Endodermal cell (in vitro differentiated cells): Measurements from ENCODE around the gene IL16. TPM values are rescaled to one million over a fixed set of nuclear protein-coding genes. Genes with fewer than 3 reads are reported as not detected.
A peak's percentile ranks its signal among the peaks of the same experiment; 100 is the strongest.

Source experiments
- DNase-seq: peaks from one replicate; pipeline ENCODE4 v3.0.0-alpha.2; 2017
- H3K27ac ChIP-seq: 2 replicates; pipeline ENCODE4 v1.5.1; 2013; ENCODE audit warnings: mild to moderate bottlenecking, low read depth, low read length, moderate library complexity
- H3K27me3 ChIP-seq: 2 replicates; pipeline ENCODE4 v1.6.1; 2013; ENCODE audit warnings: mild to moderate bottlenecking, low read length, moderate library complexity; ENCODE audit not compliant: insufficient read depth, control insufficient read depth, poor library complexity, severe bottlenecking
- H3K36me3 ChIP-seq: 2 replicates; pipeline ENCODE4 v1.7.0; 2013; ENCODE audit warnings: mild to moderate bottlenecking, low read length, moderate library complexity; ENCODE audit not compliant: control insufficient read depth, insufficient read depth
- H3K4me1 ChIP-seq: one replicate; pipeline ENCODE4 v1.7.0; 2013; ENCODE audit warnings: low read length; ENCODE audit not compliant: control insufficient read depth, insufficient read depth
- H3K4me3 ChIP-seq: 2 replicates; pipeline ENCODE4 v1.5.1; 2013; ENCODE audit warnings: mild to moderate bottlenecking, low read length, moderate library complexity
- H3K9ac ChIP-seq: 2 replicates; pipeline ENCODE4 v1.6.1; 2013; ENCODE audit warnings: mild to moderate bottlenecking, low read length, moderate library complexity; ENCODE audit not compliant: poor library complexity, severe bottlenecking; ENCODE audit errors: extremely low read depth
- H3K9me3 ChIP-seq: 2 replicates; pipeline ENCODE4 v1.6.1; 2013; ENCODE audit warnings: mild to moderate bottlenecking, low read length, moderate library complexity; ENCODE audit not compliant: control insufficient read depth
- H3K27ac Mint-ChIP-seq: 2 replicates; pipeline ENCODE4 v1.8.0; 2020; ENCODE audit warnings: mixed read lengths
- H3K27me3 Mint-ChIP-seq: 2 replicates; pipeline ENCODE4 v1.8.0; 2021; ENCODE audit warnings: mild to moderate bottlenecking, mixed read lengths; ENCODE audit not compliant: insufficient read depth
- H3K36me3 Mint-ChIP-seq: 2 replicates; pipeline ENCODE4 v1.8.0; 2020; ENCODE audit warnings: low read depth, mixed read lengths
- H3K4me1 Mint-ChIP-seq: 2 replicates; pipeline ENCODE4 v1.8.0; 2020; ENCODE audit warnings: mixed read lengths
- H3K4me3 Mint-ChIP-seq: 2 replicates; pipeline ENCODE4 v1.8.0; 2020; ENCODE audit warnings: mild to moderate bottlenecking, moderate library complexity, mixed read lengths
- H3K9me3 Mint-ChIP-seq: 2 replicates; pipeline ENCODE4 v1.8.0; 2020; ENCODE audit warnings: mild to moderate bottlenecking, mixed read lengths
- WGBS, 2 experiments: methylation state at CpG; one replicate each; pipeline versions ENCODE4 v1.1.5 to v1.1.7; 2013; ENCODE audit warnings: missing lambda C conversion rate in 2 of 2, mixed read lengths in 1 of 2; ENCODE audit not compliant: insufficient coverage in 1 of 2, insufficient read length in 1 of 2; 5-methylcytosine and 5-hydroxymethylcytosine counted together
- total RNA-seq, 2 donors: library from RNA; stranded (reverse); fragmentation: NEBNext Ultra II Directional in 1 of 2; extraction: Animal tissue kit (Norgen Biotek cat#: 25700) in 1 of 2; gene quantifications; 2 replicates in 1 of 2; 3 replicates in 1 of 2; pipeline ENCODE4 v1.2.1, GENCODE V29; 2021
- TF ChIP-seq, protein P1 (sequence below): fragments of 200-600 bp; sonication (generic); conservative IDR thresholded peaks from 2 replicates; pipeline ENCODE4 v1.5.0; 2021; ENCODE audit warnings: antibody characterized with exemption, mild to moderate bottlenecking

The IL16 gene
- total RNA-seq, 2 donors from 2014 or later: 0.13 to 0.24 TPM

DNA sequence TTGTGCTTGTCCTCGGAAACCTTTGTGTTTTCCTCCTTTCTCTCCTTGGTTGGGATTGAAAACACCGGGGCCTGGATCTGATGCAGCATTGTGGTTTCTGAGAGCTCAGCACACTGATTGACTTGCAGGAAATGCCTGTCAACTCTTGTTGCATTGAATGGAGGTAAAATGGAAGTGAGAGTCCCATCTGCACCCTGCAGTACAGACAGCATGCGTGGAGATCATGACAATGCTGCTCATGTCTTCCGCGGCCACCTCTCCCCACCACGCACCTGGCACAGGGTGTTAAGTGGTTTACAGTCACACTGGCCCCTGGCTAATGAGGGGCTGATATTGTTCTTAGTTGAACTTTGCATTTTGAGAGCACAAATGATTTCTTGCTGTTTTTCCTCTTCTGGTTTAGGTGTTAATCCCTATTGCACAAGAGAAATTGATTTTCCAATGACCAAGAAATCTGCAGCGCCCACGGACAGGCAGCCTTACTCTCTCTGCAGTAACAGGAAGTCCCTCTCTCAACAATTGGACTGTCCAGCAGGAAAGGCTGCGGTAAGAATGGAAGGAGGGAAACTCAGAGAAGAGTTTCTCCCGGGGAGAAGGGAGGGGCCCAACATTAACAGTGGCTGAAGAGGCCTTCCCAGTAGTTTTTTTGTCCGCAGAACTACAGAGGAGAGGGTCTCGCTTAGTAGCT is 68.7 kb downstream of the IL16 start:
- H3K4me1 ChIP-seq: no peaks in the 10 kb centered on the region
- 76% methylated on average over 6 to 12 of the region's 12 CpGs for WGBS, 2 experiments
- H3K27ac Mint-ChIP-seq: no peak overlapping the region
- no peaks in the 10 kb centered on the region for H3K27me3 Mint-ChIP-seq
- H3K9ac ChIP-seq: no peak overlapping the region
- no peaks in the 10 kb centered on the region for H3K9me3 ChIP-seq
- H3K4me3 Mint-ChIP-seq: peak overlapping the region; percentile 42
- H3K4me3 ChIP-seq: no peak overlapping the region
- H3K36me3 ChIP-seq: no peaks in the 10 kb centered on the region
- TF ChIP-seq, protein P1, sequence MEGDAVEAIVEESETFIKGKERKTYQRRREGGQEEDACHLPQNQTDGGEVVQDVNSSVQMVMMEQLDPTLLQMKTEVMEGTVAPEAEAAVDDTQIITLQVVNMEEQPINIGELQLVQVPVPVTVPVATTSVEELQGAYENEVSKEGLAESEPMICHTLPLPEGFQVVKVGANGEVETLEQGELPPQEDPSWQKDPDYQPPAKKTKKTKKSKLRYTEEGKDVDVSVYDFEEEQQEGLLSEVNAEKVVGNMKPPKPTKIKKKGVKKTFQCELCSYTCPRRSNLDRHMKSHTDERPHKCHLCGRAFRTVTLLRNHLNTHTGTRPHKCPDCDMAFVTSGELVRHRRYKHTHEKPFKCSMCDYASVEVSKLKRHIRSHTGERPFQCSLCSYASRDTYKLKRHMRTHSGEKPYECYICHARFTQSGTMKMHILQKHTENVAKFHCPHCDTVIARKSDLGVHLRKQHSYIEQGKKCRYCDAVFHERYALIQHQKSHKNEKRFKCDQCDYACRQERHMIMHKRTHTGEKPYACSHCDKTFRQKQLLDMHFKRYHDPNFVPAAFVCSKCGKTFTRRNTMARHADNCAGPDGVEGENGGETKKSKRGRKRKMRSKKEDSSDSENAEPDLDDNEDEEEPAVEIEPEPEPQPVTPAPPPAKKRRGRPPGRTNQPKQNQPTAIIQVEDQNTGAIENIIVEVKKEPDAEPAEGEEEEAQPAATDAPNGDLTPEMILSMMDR: no peak
- no peaks in the 10 kb centered on the region for H3K27me3 ChIP-seq
- peaks cover 13% of the 10 kb centered on the region for H3K4me1 Mint-ChIP-seq
- no peaks in the 10 kb centered on the region for H3K9me3 Mint-ChIP-seq
- no peak for DNase-seq
- H3K27ac ChIP-seq: no peak overlapping the region
- no peaks in the 10 kb centered on the region for H3K36me3 Mint-ChIP-seq

DNA sequence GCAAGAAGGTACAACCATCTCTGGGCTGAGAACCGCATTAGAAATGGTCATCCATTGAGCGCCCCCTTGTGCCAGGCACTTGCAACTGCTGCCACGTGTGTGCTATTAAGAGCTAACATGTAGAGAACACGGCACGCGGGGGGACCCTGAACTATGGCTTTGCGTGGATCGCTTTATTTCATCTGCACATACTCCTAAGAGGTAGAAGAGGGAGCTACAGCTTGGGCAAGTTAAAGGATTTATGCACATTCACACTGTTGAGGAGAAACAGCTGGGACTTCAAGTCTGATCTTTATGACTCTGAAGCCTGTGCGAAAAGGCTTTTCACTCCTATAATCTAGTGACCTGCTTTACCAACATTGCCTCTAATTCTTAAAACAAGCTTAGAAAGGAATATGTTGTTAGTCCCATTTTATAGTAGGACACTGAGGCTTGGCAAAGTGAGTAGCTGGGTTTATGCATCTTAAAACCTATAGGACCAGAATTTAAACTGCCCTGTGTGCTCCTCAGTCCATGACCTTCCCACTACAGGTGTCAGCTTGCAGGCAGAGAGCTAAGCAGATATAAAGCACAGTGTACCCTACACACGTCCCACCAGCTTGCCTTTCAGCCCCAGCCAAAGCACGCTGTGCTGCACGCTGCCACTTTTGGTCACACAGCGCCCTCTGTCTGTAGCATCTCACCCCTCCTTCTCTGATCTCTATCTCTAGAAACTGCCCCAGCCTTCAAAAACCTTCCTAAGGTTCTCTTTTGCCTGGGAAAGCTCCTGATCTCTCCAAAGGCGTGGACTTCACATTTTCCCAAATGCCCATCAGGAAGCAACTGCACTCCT is 69.5 kb downstream of the IL16 start:
- no peaks in the 10 kb centered on the region for H3K9me3 ChIP-seq
- peaks cover 13% of the 10 kb centered on the region for H3K4me1 Mint-ChIP-seq
- DNase-seq: peak; percentile 94
- no peak overlapping the region for H3K27ac Mint-ChIP-seq
- 2 to 12% methylated on average over 7 to 14 of the region's 14 CpGs for WGBS, 2 experiments
- no peaks in the 10 kb centered on the region for H3K36me3 Mint-ChIP-seq
- no peaks in the 10 kb centered on the region for H3K27me3 ChIP-seq
- H3K27ac ChIP-seq: no peak overlapping the region
- H3K4me3 ChIP-seq: no peak overlapping the region
- H3K4me3 Mint-ChIP-seq: peak overlapping the region; percentile 42
- no peak overlapping the region for H3K9ac ChIP-seq
- no peaks in the 10 kb centered on the region for H3K4me1 ChIP-seq
- no peaks in the 10 kb centered on the region for H3K36me3 ChIP-seq
- TF ChIP-seq, protein P1: peak; percentile 86
- H3K27me3 Mint-ChIP-seq: no peaks in the 10 kb centered on the region
- no peaks in the 10 kb centered on the region for H3K9me3 Mint-ChIP-seq

DNA sequence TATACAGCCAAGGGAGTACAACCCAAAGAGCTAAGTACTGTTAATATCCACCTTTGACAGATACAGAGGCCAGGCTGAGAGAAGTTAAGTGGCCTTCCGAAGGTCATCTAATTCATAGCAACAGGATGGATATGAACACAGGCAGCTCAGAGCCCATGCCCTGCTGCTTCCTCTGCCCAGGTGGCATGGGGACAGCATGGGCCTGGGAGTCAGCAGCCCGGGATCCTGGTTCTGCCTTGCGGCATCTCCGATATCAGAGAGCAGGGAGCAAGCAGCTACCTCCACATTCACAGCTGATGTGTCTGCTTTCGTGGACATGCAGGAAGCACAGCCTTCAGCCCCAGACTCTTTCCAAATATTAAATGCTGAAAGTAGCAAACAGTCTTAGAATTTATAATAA is 71.7 kb downstream of the IL16 start:
- peaks cover 5% of the 10 kb centered on the region for H3K27me3 Mint-ChIP-seq
- WGBS, 2 experiments: 91 to 94% methylated on average over 2 to 5 of the region's 5 CpGs
- H3K36me3 ChIP-seq: no peaks in the 10 kb centered on the region
- H3K9ac ChIP-seq: no peak overlapping the region
- no peak overlapping the region for H3K27ac Mint-ChIP-seq
- peaks cover 13% of the 10 kb centered on the region for H3K4me1 Mint-ChIP-seq
- DNase-seq: no peak
- H3K27ac ChIP-seq: no peak overlapping the region
- H3K27me3 ChIP-seq: no peaks in the 10 kb centered on the region
- H3K9me3 ChIP-seq: no peaks in the 10 kb centered on the region
- TF ChIP-seq, protein P1: no peak
- H3K9me3 Mint-ChIP-seq: no peaks in the 10 kb centered on the region
- H3K4me3 ChIP-seq: no peak overlapping the region
- no peak overlapping the region for H3K4me3 Mint-ChIP-seq
- H3K4me1 ChIP-seq: no peaks in the 10 kb centered on the region
- no peaks in the 10 kb centered on the region for H3K36me3 Mint-ChIP-seq
